ENCODE measurements around the gene UPK3A.
"Not testable (repeated sequence)": the region's sequence is repeated elsewhere in the genome, so short reads cannot be mapped to it uniquely, and the experiment has no call there.

The UPK3A gene

GRCh38 chr22:45285263-45286058 lies 712 bp downstream of the UPK3A start:
- DNase-seq = no peak

DNA sequence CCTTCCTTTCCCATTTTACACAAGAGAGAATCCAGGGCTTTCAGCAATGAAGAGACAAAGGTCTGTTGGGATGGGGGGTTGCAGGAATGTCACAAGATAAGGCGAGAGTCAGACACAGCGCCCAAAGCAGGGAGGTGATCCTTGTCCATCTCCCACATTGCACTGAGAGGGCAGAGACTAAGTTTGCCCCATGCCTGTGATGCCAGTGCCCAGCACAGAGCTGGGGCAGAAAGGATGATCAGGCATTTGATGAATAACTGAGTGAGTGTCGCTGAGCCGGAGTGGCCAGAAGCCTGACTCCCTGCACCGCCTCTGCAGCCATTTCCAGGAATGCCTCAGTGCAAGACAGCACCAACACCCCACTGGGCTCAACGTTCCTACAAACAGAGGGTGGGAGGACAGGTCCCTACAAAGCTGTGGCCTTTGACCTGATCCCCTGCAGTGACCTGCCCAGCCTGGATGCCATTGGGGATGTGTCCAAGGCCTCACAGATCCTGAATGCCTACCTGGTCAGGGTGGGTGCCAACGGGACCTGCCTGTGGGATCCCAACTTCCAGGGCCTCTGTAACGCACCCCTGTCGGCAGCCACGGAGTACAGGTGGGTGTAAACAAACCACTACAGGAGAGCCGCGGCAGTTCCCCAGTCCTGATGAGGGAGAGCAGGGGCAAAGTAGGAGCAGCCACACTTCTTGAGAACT lies 2.3 kb downstream of the UPK3A start:
- no peak for DNase-seq

DNA sequence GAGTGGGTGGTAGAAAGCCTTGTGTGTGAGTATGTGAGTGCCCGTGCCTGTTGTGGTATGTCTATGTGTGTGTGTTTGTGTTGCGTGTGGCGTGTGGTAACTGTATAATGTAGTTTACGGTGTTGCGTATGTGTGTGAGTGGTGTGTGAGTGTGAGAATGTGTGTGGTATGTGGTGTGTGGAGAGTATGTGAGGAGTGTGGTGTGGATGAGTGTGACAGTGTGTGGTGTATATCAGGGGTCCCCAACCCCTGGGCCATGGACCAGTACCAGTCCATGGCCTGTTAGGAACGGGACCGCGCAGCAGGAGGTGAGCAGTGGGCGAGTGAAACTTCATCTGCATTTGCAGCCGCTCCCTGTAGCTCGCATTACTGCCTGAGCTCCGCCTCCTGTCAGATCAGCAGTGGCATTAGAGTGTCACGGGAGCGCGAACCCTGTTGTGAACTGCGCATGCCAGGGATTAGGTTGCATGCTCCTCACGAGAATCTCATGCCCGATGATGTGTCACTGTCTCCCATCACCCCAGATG lies 5.7 kb downstream of the UPK3A start:
- DNase-seq = no peak

DNA sequence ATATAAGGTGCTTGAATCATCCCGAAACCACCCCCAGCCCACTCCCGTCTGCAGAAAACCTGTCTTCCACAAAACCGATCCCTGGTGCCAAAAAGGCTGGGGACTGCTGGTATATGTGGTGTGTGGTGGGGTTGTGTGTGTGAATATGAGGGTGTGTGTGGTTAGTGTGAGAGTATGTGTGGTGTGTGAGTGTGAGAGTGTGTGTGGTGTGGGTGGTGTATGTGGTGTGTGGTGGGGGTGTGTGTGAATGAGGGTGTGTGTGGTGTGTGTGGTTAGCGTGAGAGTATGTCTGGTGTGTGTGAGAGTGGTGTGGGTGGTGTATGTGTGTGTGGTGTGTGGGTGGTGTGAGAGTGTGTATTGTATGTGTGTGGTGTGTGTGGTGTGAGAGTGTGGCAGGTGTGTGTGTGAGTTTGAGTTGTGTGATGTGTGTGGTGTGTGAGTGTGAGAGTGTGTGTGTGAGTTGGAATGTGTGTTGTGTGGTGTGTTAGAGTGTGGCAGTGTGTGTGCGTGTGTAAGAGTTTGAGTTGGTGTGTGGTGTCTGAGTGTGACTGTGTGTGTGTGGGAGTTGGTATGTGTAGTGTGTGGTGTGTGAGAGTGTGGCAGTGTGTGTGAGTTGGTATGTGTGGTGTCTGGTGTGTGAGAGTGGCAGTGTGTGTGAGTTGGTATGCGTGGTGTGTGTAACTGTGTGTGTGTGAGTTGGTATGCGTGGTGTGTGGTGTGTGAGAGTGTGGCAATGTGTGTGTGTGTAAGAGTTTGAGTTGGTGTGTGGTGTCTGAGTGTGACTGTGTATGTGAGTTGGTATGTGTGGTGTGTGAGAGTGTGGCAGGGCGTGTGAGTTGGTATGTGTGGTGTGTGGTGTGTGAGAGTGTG lies 6.5 kb downstream of the UPK3A start:
- no peak for DNase-seq

- no peak for DNase-seq
Observed at GRCh38 chr22:45291931-45292290, 7.2 kb downstream of the UPK3A start.

DNA sequence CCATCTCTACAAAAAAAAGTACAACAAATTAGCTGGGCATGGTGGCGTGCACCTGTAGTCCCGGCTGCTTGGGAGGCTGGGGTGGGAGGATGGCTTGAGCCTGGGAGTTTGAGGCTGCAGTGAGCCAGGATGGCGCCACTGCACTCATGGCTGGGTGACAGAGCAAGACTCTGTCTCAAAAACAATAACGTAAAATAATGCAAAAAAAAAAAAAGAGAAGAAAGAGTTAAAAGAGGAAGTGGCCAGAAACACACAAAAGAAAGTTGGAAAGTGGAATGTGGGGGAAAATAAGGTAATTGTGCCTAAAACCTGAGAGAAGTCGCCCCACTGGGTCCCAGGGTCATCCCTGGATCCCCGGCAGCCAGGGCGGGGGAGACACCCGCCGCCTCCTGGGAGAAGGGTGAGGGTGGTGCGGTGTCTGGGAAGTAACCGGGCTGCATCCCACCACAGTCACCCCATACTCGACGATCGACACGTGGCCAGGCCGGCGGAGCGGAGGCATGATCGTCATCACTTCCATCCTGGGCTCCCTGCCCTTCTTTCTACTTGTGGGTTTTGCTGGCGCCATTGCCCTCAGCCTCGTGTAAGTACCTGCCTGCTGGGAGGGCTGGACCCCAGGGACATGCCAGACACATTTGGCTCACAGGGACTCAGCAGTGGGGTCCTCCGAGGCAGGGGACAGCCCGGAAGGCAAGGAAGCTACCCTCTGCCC lies 8.1 kb downstream of the UPK3A start:
- no peak for DNase-seq

GRCh38 chr22:45294030-45294429 lies 9.3 kb downstream of the UPK3A start:
- no peak for DNase-seq

DNA sequence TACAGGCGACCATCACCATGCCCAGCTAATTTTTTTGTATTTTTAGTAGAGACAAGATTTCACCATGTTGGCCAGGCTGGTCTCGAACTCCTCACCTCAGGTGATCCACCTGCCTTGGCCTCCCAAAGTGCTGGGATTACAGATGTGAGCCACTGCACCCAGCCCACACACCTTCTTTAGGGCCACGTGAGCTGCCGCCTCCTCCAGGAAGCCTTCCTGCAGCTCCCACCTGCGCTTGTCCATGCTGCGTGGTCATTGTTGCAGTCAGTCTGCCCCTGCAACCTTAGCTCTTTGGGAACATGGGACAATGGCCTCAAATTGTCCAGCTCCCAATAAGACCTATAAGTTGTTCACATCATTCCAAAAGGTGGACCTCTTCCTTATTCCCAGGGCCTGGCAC lies 10.3 kb downstream of the UPK3A start:
- DNase-seq = not testable (repeated sequence)

- no peak for DNase-seq
Observed at GRCh38 chr22:45295492-45295891, 10.7 kb downstream of the UPK3A start.

DNA sequence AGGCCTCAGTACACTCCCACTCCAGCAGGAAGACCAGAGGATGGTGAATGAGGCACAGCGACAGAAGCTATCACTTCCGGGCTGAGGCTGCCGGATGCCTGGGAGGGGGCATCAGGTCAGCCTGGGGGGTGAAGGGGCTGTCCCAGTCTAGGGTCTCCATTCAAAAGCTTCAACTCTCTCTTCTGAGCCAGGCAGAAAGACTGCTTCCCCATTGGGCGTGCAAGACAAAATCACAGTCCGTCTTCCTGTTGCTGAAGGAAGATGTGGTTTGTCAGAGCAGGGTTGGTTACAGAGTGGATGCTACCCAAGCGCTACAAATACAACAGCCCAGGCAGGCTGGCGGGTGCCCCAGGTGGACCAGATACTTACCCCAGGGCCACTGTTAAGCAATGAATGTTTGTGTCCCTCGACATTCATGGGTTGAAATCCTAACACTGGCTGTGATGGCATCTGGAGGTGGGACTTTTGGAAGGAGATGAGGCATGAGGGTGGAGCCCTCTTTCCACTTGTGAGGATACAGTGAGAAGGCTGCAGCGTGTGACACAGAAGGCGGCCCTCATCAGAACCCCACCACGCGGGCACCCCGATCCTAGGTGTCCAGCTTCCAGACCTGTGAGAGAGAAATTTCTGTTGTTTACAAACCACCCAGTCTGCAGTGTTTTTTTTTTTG lies 12.0 kb downstream of the UPK3A start:
- DNase-seq = no peak

DNA sequence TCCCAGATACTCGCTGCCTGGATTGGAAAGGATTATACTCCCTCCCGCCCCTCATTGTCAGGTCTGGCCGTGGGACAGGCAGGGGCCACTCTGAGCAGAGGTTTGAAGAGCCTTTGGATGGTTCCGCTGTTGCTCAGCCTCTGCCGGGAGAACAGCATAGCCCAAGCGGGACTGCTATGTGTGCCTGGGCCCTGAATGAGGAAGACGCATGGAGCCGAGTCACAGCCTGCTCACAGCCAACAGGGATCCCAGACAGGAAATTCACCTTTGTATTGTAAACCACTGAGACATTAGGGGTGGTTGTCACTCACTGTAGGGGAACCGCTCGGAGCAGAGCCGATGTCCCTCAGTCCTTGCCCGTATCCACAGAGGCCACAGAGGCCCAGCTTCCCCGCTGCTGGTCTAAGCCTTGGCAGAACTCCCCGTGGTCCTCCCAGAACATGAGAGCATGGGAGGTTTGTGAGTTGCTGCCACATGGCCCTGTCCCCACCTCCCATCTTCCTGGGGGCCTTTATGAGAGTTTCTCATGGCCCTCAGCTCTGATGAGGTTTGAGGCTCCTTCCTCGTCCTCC lies 14.3 kb downstream of the UPK3A start:
- no peak for DNase-seq

DNA sequence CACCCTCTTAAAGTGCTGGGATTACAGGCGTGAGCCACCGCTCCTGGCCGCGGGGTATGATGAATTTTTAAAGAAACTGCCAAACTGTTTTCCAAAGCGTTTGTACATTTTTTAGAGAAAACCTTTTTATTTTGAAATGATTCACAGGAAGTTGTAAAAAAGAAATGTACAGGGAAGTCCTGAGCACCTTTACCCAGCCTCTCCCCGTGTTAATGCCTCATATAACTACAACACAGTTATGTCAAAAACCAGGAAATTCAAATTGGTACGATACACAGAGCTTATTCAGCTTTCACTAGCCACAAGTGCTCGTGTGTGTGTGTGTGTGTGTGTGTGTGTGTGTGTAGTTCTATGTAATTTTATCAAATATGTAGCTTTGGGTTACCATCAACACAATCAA lies 18.0 kb downstream of the UPK3A start:
- DNase-seq = no peak

GRCh38 chr22:45303181-45303580 lies 18.4 kb downstream of the UPK3A start:
- DNase-seq = no peak

GRCh38 chr22:45304971-45305370 lies 20.2 kb downstream of the UPK3A start:
- no peak for DNase-seq

DNA sequence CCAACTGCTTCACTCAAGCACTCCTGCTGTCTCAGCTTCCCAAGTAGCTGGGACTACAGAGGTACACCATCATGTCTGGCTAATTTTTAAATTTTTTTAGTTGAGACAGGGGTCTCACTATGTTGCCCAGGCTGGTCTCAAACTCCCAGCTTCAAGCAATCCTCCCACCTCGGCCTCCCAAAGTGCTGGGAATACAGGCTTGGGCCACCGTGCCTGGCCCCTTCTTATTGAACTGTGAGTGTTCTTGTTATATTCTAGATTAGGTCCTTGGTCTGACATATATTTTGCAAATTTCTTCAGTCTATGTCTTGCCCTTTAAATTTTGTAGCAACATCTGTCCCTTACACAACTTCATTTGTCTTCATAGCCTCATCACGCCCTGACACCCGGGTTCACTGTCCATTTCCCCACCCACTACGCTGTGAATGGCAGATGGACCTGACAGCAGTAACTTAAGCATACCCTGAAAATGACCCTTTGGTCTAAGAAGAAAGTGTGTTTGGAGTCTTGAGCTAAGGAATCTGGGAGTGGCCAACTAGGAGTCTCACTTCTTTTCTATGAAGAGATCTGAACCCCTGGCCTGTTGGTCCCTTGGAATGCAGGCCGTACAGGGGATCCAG lies 20.8 kb downstream of the UPK3A start:
- DNase-seq = no peak

- no peak for DNase-seq
Observed at GRCh38 chr22:45306139-45306538, 21.4 kb downstream of the UPK3A start.

GRCh38 chr22:45308391-45308956 lies 23.7 kb downstream of the UPK3A start:
- no peak for DNase-seq

- no peak for DNase-seq
Observed at GRCh38 chr22:45308957-45309421, 24.2 kb downstream of the UPK3A start.

- DNase-seq = peak; percentile 86
Observed at GRCh38 chr22:45309422-45310227, 24.9 kb downstream of the UPK3A start, which contains the start of gene FAM118A. TSS of gene FAM118A (plus strand) at chr22:45309934. CDS start at chr22:45322380, 12,446 bp downstream.

Data from COR-L47 (cell line).